B cell (primary cell): Measurements from ENCODE around the gene TSEN34. TPM values are rescaled to one million over a fixed set of nuclear protein-coding genes. Genes with fewer than 3 reads are reported as not detected.
"Not testable (repeated sequence)": the region's sequence is repeated elsewhere in the genome, so short reads cannot be mapped to it uniquely, and the experiment has no call there.

Experiments used
- ATAC-seq: fragments of 200-7000 bp; cut with Tn5 transposase; one replicate; pipeline ENCODE4 v1.10.0; 2021; ENCODE audit warnings: low read depth, mild to moderate bottlenecking, moderate number of reproducible peaks, moderate library complexity
- CTCF ChIA-PET: fragments of 350-600 bp; sonication (Branson Sonifier 250); formaldehyde crosslinking; loops from one replicate; lab custom pipeline; 2021; ENCODE audit warnings: antibody characterized with exemption, inconsistent platforms; lab: Charles Lee
- POLR2A ChIA-PET: fragments of 350-600 bp; sonication (Branson Sonifier 250); formaldehyde crosslinking; loops from one replicate; lab custom pipeline; 2021; ENCODE audit warnings: antibody characterized with exemption; lab: Charles Lee
- DNase-seq: peaks from one replicate; pipeline ENCODE4 v3.0.0; 2013
- H2AFZ ChIP-seq: 2 replicates; pipeline ENCODE4 v1.6.1; 2012; ENCODE audit warnings: mild to moderate bottlenecking, low read depth, low read length; ENCODE audit not compliant: insufficient read depth, poor library complexity, severe bottlenecking
- H3K27ac ChIP-seq, 2 donors: 1 replicate in 1 of 2; 2 replicates in 1 of 2; pipeline ENCODE4 v1.5.1; 2012 to 2013; ENCODE audit warnings: low read length in 2 of 2, mild to moderate bottlenecking in 2 of 2, moderate library complexity in 1 of 2
- H3K27me3 ChIP-seq, 4 experiments: fragments of 200-600 bp in 1 of 4; sonication (generic) in 1 of 4; replicated peaks in 1 of 4; 1 replicate in 2 of 4; 2 replicates in 2 of 4; pipeline versions ENCODE4 v1.6.1 to v1.7.0; 2013 to 2016; ENCODE audit warnings: low read length in 3 of 4, mild to moderate bottlenecking in 2 of 4, mixed read lengths in 1 of 4, moderate library complexity in 1 of 4; ENCODE audit not compliant: insufficient read depth in 4 of 4, control insufficient read depth in 3 of 4; ENCODE audit errors: control extremely low read depth in 1 of 4
- H3K36me3 ChIP-seq, 2 experiments: replicated peaks in 1 of 2; 1 replicate in 1 of 2; 2 replicates in 1 of 2; pipeline versions ENCODE4 v1.6.1 to v1.7.1; 2013; ENCODE audit warnings: low read length in 1 of 2; ENCODE audit not compliant: insufficient read depth in 2 of 2, control insufficient read depth in 1 of 2; ENCODE audit errors: control extremely low read depth in 1 of 2, extremely low read depth in 1 of 2
- H3K4me1 ChIP-seq, 2 donors: fragments of 200-600 bp in 1 of 2; sonication (generic) in 1 of 2; 1 replicate in 1 of 2; 2 replicates in 1 of 2; pipeline versions ENCODE4 v1.5.1 to v1.6.1; 2013 to 2017; ENCODE audit warnings: low read length in 2 of 2; ENCODE audit not compliant: control insufficient read depth in 2 of 2, insufficient read depth in 2 of 2
- H3K4me2 ChIP-seq: replicated peaks from 2 replicates; pipeline ENCODE3; 2012; ENCODE audit warnings: mild to moderate bottlenecking, low read depth, low read length; ENCODE audit not compliant: poor library complexity, severe bottlenecking
- H3K4me3 ChIP-seq, 5 experiments: fragments of 200-600 bp in 1 of 5; sonication (generic) in 1 of 5; 1 replicate in 3 of 5; 2 replicates in 2 of 5; pipeline versions ENCODE4 v1.5.1 to v1.7.0; 2011 to 2016; ENCODE audit warnings: low read length in 4 of 5, mild to moderate bottlenecking in 4 of 5, low read depth in 2 of 5, control low read depth in 1 of 5, moderate library complexity in 1 of 5; ENCODE audit not compliant: insufficient read depth in 1 of 5; ENCODE audit errors: control extremely low read depth in 1 of 5, extremely low read depth in 1 of 5
- H3K79me2 ChIP-seq: fragments of 200-600 bp; sonication (generic); one replicate; pipeline ENCODE4 v1.6.0; 2016; ENCODE audit warnings: low read length; ENCODE audit not compliant: control insufficient read depth, insufficient read depth
- H3K9ac ChIP-seq: fragments of 200-600 bp; sonication (generic); 2 replicates; pipeline ENCODE4 v1.6.1; 2017; ENCODE audit warnings: mild to moderate bottlenecking, low read length, moderate library complexity
- H3K9me3 ChIP-seq, 3 donors: one replicate each; pipeline versions ENCODE4 v1.6.1 to v1.7.1; 2013; ENCODE audit warnings: low read length in 2 of 3; ENCODE audit not compliant: control insufficient read depth in 2 of 3, insufficient read depth in 1 of 3; ENCODE audit errors: control extremely low read depth in 1 of 3
- H4K20me1 ChIP-seq: 2 replicates; pipeline ENCODE4 v1.6.0; 2012; ENCODE audit warnings: mild to moderate bottlenecking, low read length; ENCODE audit not compliant: insufficient read depth, control insufficient read depth, poor library complexity, severe bottlenecking
- H3K27ac Mint-ChIP-seq: one replicate; pipeline ENCODE4 v1.8.0; 2021; ENCODE audit warnings: mixed read lengths
- H3K27me3 Mint-ChIP-seq: one replicate; pipeline ENCODE4 v1.8.0; 2021; ENCODE audit warnings: mixed read lengths
- H3K4me1 Mint-ChIP-seq: one replicate; pipeline ENCODE4 v1.8.0; 2021; ENCODE audit warnings: mixed read lengths
- H3K4me3 Mint-ChIP-seq: one replicate; pipeline ENCODE4 v1.8.0; 2021; ENCODE audit warnings: mixed read lengths
- H3K9me3 Mint-ChIP-seq: one replicate; pipeline ENCODE4 v1.8.0; 2022; ENCODE audit warnings: mixed read lengths; ENCODE audit not compliant: insufficient read depth
- WGBS: methylation state at CpG from one replicate; pipeline ENCODE4 v1.1.5; 2013; ENCODE audit warnings: missing lambda C conversion rate; ENCODE audit not compliant: insufficient coverage; 5-methylcytosine and 5-hydroxymethylcytosine counted together
- intact Hi-C: fragments of 100-400 bp; cut with micrococcal nuclease; formaldehyde crosslinking; loops from one replicate; pipeline ENCODE4 v1.10.0; 2022
- polyA plus RNA-seq: library from polyadenylated mRNA; depleted of rRNA; stranded (reverse); fragments of >200 nt; gene quantifications from 2 replicates; pipeline ENCODE4 v1.2.3, GENCODE V29; 2012
- total RNA-seq, 2 donors: library from RNA; stranded (reverse); fragments of 120-200 nt in 1 of 2; gene quantifications; 1 replicate in 1 of 2; 2 replicates in 1 of 2; pipeline versions ENCODE4 v1.2.3 to v1.2.4, GENCODE V29; 2013 to 2022

The TSEN34 gene
- total and polyA plus RNA-seq, 2 donors (not counting 1 experiment from before 2014, with no cell fraction given) = 17.6 to 25.1 TPM

DNA sequence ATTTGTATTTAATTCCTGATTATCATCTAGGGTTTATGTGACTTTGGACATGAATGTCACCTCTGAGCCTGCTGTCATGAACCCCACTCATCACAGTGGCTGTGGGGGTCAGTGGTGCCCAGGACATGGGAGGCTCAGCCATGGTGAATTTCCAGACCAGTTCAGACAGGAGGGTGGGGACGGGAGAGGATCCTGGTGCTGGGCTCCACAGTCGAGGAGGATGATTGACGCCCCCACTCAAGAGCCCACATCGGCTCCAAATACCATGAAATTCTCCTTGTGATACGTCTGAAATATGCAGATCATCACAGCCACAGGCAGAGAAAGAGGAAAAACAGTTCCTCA lies 32.8 kb downstream of the TSEN34 start:
- H3K27ac Mint-ChIP-seq, H3K79me2 ChIP-seq, H3K4me1 Mint-ChIP-seq, H3K9me3 ChIP-seq, H4K20me1 ChIP-seq, H3K27ac ChIP-seq, ATAC-seq, H3K27me3 Mint-ChIP-seq, H3K4me3 ChIP-seq, H3K27me3 ChIP-seq, H3K4me3 Mint-ChIP-seq, H3K9me3 Mint-ChIP-seq, POLR2A ChIA-PET, CTCF ChIA-PET, DNase-seq, H2AFZ ChIP-seq, H3K9ac ChIP-seq, H3K36me3 ChIP-seq, intact Hi-C loops, H3K4me2 ChIP-seq: not testable (repeated sequence)
- WGBS = 67% methylated on average over 1 of the region's 5 CpGs
- peaks cover 0 to 11% of the 10 kb centered on the region in 2 donors for H3K4me1 ChIP-seq

DNA sequence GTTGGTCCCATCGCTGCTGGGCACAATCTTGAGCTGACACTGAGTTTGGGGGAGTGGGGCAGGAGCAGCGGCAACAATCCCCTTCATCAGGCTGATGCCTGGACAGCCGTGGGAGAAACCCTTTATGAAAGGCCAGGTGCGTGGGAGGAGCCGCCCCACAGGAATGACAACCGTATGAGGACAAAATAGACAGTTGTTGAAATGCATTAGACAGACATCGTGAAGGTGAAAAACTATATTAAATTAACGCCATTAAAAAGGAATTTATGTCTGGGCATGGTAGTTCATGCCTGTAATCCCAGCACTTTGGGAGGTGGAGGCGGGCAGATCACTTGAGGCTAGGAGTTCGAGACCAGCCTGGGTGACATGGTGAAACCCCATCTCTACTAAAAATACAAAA lies 33.5 kb downstream of the TSEN34 start:
- H4K20me1 ChIP-seq, H3K79me2 ChIP-seq, H3K9me3 ChIP-seq, CTCF ChIA-PET, H3K9ac ChIP-seq, POLR2A ChIA-PET, H3K4me3 Mint-ChIP-seq, H3K4me1 Mint-ChIP-seq, ATAC-seq, DNase-seq, intact Hi-C loops, H3K4me3 ChIP-seq, H3K36me3 ChIP-seq, H3K27ac ChIP-seq, H3K4me2 ChIP-seq, H3K27ac Mint-ChIP-seq, H3K9me3 Mint-ChIP-seq, H2AFZ ChIP-seq: not testable (repeated sequence)
- peaks cover 0 to 11% of the 10 kb centered on the region in 2 donors for H3K4me1 ChIP-seq
- peaks cover 12% of the 10 kb centered on the region for H3K27me3 Mint-ChIP-seq
- peaks cover 0 to 10% (median 0%) of the 10 kb centered on the region in 4 experiments for H3K27me3 ChIP-seq
- WGBS = no CpG with 5 or more reads among the region's 10 CpGs
